MM.1S (cell line): ENCODE data around the gene LRRC56.

Experiments used
- DNase-seq: peaks from one replicate; pipeline ENCODE4 v3.0.0-alpha.2; 2015
- H2AFZ ChIP-seq: fragments of 300-600 bp; sonication (generic); 2 replicates; pipeline ENCODE4 v1.6.0; 2016; ENCODE audit warnings: antibody characterized with exemption, low read length
- H3F3A ChIP-seq: fragments of 300-600 bp; sonication (generic); 2 replicates; pipeline ENCODE4 v1.6.1; 2016; ENCODE audit warnings: mild to moderate bottlenecking, antibody characterized with exemption, low read length, moderate library complexity, mixed read lengths; ENCODE audit not compliant: insufficient read depth
- H3K27ac ChIP-seq: fragments of 300-600 bp; sonication (generic); 2 replicates; pipeline ENCODE4 v1.5.1; 2016; ENCODE audit warnings: mild to moderate bottlenecking, low read length
- H3K27me3 ChIP-seq: fragments of 300-600 bp; sonication (generic); replicated peaks from 2 replicates; pipeline ENCODE4 v1.6.0; 2016; ENCODE audit warnings: low read length; ENCODE audit not compliant: insufficient read depth
- H3K36me3 ChIP-seq: fragments of 300-600 bp; sonication (generic); replicated peaks from 2 replicates; pipeline ENCODE4 v1.6.1; 2016; ENCODE audit warnings: mild to moderate bottlenecking, low read length, mixed read lengths; ENCODE audit not compliant: insufficient read depth
- H3K4me1 ChIP-seq: fragments of 300-600 bp; sonication (generic); 2 replicates; pipeline ENCODE4 v1.6.1; 2016; ENCODE audit warnings: low read length, mixed read lengths
- H3K4me2 ChIP-seq: fragments of 300-600 bp; sonication (generic); 2 replicates; pipeline ENCODE4 v1.6.0; 2016; ENCODE audit warnings: low read depth, low read length
- H3K4me3 ChIP-seq: fragments of 300-600 bp; sonication (generic); 2 replicates; pipeline ENCODE4 v1.5.1; 2016; ENCODE audit warnings: low read length, mixed read lengths
- H3K79me2 ChIP-seq: fragments of 300-600 bp; sonication (generic); 2 replicates; pipeline ENCODE4 v1.6.1; 2016; ENCODE audit warnings: mixed run types, low read length, mixed read lengths
- H3K9ac ChIP-seq: fragments of 300-600 bp; sonication (generic); 2 replicates; pipeline ENCODE4 v1.6.1; 2016; ENCODE audit warnings: low read length, mixed read lengths
- H3K9me2 ChIP-seq: fragments of 300-600 bp; sonication (generic); replicated peaks from 2 replicates; pipeline ENCODE4 v1.6.1; 2016; ENCODE audit warnings: mild to moderate bottlenecking, low read length, mixed read lengths; ENCODE audit not compliant: insufficient read depth
- H3K9me3 ChIP-seq: fragments of 300-600 bp; sonication (generic); replicated peaks from 2 replicates; pipeline ENCODE4 v1.6.1; 2016; ENCODE audit warnings: mild to moderate bottlenecking, low read length, mixed read lengths; ENCODE audit not compliant: insufficient read depth
- H4K20me1 ChIP-seq: fragments of 300-600 bp; sonication (generic); 2 replicates; pipeline ENCODE4 v1.6.1; 2016; ENCODE audit warnings: mild to moderate bottlenecking, low read length, moderate library complexity, mixed read lengths; ENCODE audit not compliant: insufficient read depth
- CTCF ChIP-seq: fragments of 300-600 bp; sonication (generic); IDR thresholded peaks from 2 replicates; pipeline ENCODE4 v1.5.1; 2016; ENCODE audit warnings: antibody characterized with exemption, low read length, mixed read lengths
- EZH2 ChIP-seq: fragments of 300-600 bp; sonication (generic); optimal IDR thresholded peaks from 2 replicates; pipeline ENCODE3; 2017; ENCODE audit warnings: low read depth, mild to moderate bottlenecking, antibody characterized with exemption, low read length, mixed read lengths
- EZH2phosphoT487 ChIP-seq: fragments of 300-600 bp; sonication (generic); IDR thresholded peaks from 2 replicates; pipeline ENCODE4 v1.6.1; 2018; ENCODE audit warnings: antibody characterized with exemption, low read length

Gene LRRC56

GRCh38 chr11:520428-521176 lies 16.7 kb upstream of the LRRC56 start:
- H3K9me2 ChIP-seq, result no peaks in the 10 kb centered on the region
- H2AFZ ChIP-seq, result no peak overlapping the region
- H3K4me2 ChIP-seq, result no peak overlapping the region
- H3K27ac ChIP-seq, result no peak overlapping the region
- H4K20me1 ChIP-seq, result no peaks in the 10 kb centered on the region
- no peaks in the 10 kb centered on the region for H3K9me3 ChIP-seq
- no peak overlapping the region for H3K9ac ChIP-seq
- no peaks in the 10 kb centered on the region for H3K36me3 ChIP-seq
- no peaks in the 10 kb centered on the region for H3F3A ChIP-seq
- H3K27me3 ChIP-seq, result peaks cover 5% of the 10 kb centered on the region; the same call in 1 of the 2 replicates
- TF ChIP-seq CTCF (no peak), EZH2phosphoT487 (no peak), EZH2 (no peak)
- no peak overlapping the region for H3K4me3 ChIP-seq
- no peak for DNase-seq
- no peaks in the 10 kb centered on the region for H3K79me2 ChIP-seq
- H3K4me1 ChIP-seq, result no peaks in the 10 kb centered on the region

GRCh38 chr11:521177-521688 lies 16.1 kb upstream of the LRRC56 start:
- Histone ChIP-seq H3K9me2 (no peaks in the 10 kb centered on the region), H3K4me3 (no peak overlapping the region), H3K9ac (no peak overlapping the region), H3K4me2 (no peak overlapping the region), H3F3A (no peaks in the 10 kb centered on the region), H3K36me3 (no peaks in the 10 kb centered on the region), H3K27me3 (peaks cover 5% of the 10 kb centered on the region; the same call in 1 of the 2 replicates), H3K79me2 (no peaks in the 10 kb centered on the region), H3K4me1 (no peaks in the 10 kb centered on the region), H4K20me1 (no peaks in the 10 kb centered on the region), H3K27ac (no peak overlapping the region), H2AFZ (no peak overlapping the region), H3K9me3 (no peaks in the 10 kb centered on the region)
- TF ChIP-seq CTCF (no peak), EZH2phosphoT487 (no peak)
- no peak for DNase-seq

GRCh38 chr11:526192-526591 lies 11.1 kb upstream of the LRRC56 start:
- DNase-seq, result no peak
- Histone ChIP-seq H4K20me1 (no peaks in the 10 kb centered on the region), H3K4me1 (no peaks in the 10 kb centered on the region), H3K4me3 (no peak overlapping the region), H3F3A (no peaks in the 10 kb centered on the region), H3K36me3 (no peaks in the 10 kb centered on the region), H3K9me3 (no peaks in the 10 kb centered on the region), H3K9ac (no peak overlapping the region), H3K9me2 (no peaks in the 10 kb centered on the region), H3K4me2 (no peak overlapping the region), H3K79me2 (no peaks in the 10 kb centered on the region), H2AFZ (no peak overlapping the region), H3K27me3 (peaks cover 5% of the 10 kb centered on the region; the same call in 1 of the 2 replicates), H3K27ac (no peak overlapping the region)
- TF ChIP-seq CTCF, result no peak
- no peak for TF ChIP-seq EZH2phosphoT487
- TF ChIP-seq EZH2, result no peak
